Fibroblast of skin of left biceps (primary cell): ENCODE results near the gene TPX2.

Experiments
- DNase-seq, 2 experiments: peaks; one replicate each; pipeline ENCODE4 v3.0.0-alpha.2; 2013; ENCODE audit warnings: low read depth in 2 of 2

TPX2 gene

GRCh38 chr20:31706607-31707257, 32.4 kb upstream of the TPX2 start:
- DNase-seq, result no peak

- no peak for DNase-seq
These were observed 31.9 kb upstream of the TPX2 start for GRCh38 chr20:31707258-31707615.

GRCh38 chr20:31707994-31708735, 30.9 kb upstream of the TPX2 start:
- DNase-seq, result no peak

- DNase-seq, result no peak
These were observed 30.2 kb upstream of the TPX2 start for GRCh38 chr20:31708736-31709534.

GRCh38 chr20:31709939-31710338, 29.2 kb upstream of the TPX2 start:
- no peak for DNase-seq

- DNase-seq, result no peak
These were observed 28.5 kb upstream of the TPX2 start for GRCh38 chr20:31710423-31711108.

- DNase-seq, result no peak
These were observed 27.6 kb upstream of the TPX2 start for GRCh38 chr20:31711179-31712111.

- DNase-seq, result no peak
These were observed 27.0 kb upstream of the TPX2 start for GRCh38 chr20:31712112-31712553.

- peak; percentile 52 to 53 for DNase-seq
These were observed 26.4 kb upstream of the TPX2 start for GRCh38 chr20:31712564-31713311.

GRCh38 chr20:31713312-31714273, 25.5 kb upstream of the TPX2 start:
- DNase-seq, result peak; percentile 81 to 84

- no peak for DNase-seq
These were observed 23.3 kb upstream of the TPX2 start for GRCh38 chr20:31715766-31716165.

GRCh38 chr20:31716351-31716750, 22.7 kb upstream of the TPX2 start:
- no peak for DNase-seq

GRCh38 chr20:31716818-31717477, 22.1 kb upstream of the TPX2 start:
- no peak for DNase-seq

GRCh38 chr20:31717478-31718201, 21.4 kb upstream of the TPX2 start:
- DNase-seq, result no peak

GRCh38 chr20:31718952-31719643, 20.0 kb upstream of the TPX2 start:
- no peak for DNase-seq

GRCh38 chr20:31719644-31720485, 19.2 kb upstream of the TPX2 start:
- DNase-seq, result no peak
